Gastrocnemius medialis (tissue), 4 donors: Measurements from ENCODE around the gene RAD51B.

Experiments
- POLR2A ChIP-seq, 2 donors: fragments of 450-650 bp; IDR thresholded peaks; one replicate each; pipeline ENCODE4 v1.6.1; 2017; ENCODE audit warnings: antibody characterized with exemption in 2 of 2, mild to moderate bottlenecking in 2 of 2, moderate library complexity in 2 of 2
- TF ChIP-seq, protein P1 (sequence below), 5 experiments: fragments of 450-650 bp in 3 of 5; fragments of 200-600 bp in 2 of 5; sonication (generic) in 2 of 5; IDR thresholded peaks in 4 of 5; conservative IDR thresholded peaks in 1 of 5; 1 replicate in 4 of 5; 2 replicates in 1 of 5; pipeline ENCODE4 v1.5.1; 2016 to 2019; ENCODE audit warnings: antibody characterized with exemption in 5 of 5, mild to moderate bottlenecking in 3 of 5, moderate library complexity in 3 of 5

DNA sequence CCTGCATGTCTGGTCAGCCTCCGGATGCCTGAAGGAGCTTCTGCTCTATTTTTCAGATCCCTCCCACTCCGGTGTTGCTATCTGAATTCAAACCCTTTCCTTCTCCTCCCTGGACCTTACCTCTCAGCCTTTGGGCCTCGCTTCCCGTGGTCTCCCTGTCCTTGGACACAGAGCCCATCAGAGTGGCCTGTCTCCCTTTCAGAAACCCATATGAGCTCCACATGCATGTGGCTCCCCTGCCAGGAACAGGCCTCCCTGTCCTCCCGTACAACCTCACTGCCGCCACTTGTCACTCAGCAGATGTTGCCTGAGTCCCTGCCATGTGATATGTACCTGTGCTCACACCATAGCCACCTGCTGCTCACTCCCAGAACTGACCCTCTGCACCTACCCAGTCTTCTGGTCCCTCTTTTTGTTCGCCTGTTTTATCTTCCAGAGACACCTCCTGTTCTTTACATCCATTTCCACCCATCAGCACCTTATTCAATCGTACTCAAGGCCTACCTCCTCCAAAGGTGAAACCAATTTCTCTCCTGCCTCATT, 790.7 kb downstream of the RAD51B start:
- TF ChIP-seq POLR2A (IDR thresholded peaks at IDR 0.05) = no peak
- TF ChIP-seq, protein P1, sequence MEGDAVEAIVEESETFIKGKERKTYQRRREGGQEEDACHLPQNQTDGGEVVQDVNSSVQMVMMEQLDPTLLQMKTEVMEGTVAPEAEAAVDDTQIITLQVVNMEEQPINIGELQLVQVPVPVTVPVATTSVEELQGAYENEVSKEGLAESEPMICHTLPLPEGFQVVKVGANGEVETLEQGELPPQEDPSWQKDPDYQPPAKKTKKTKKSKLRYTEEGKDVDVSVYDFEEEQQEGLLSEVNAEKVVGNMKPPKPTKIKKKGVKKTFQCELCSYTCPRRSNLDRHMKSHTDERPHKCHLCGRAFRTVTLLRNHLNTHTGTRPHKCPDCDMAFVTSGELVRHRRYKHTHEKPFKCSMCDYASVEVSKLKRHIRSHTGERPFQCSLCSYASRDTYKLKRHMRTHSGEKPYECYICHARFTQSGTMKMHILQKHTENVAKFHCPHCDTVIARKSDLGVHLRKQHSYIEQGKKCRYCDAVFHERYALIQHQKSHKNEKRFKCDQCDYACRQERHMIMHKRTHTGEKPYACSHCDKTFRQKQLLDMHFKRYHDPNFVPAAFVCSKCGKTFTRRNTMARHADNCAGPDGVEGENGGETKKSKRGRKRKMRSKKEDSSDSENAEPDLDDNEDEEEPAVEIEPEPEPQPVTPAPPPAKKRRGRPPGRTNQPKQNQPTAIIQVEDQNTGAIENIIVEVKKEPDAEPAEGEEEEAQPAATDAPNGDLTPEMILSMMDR (IDR thresholded peaks at IDR 0.05 in 4 of 5, conservative IDR thresholded peaks at IDR 0.05 in 1 of 5) = no peak
